ENCODE data around the gene MACC1. TPM values are rescaled to one million over a fixed set of nuclear protein-coding genes. Genes with fewer than 3 reads are reported as not detected.

The MACC1 gene
- total and polyA plus RNA-seq, 10 of the 15 experiments (the other 5 are each of a cell fraction or from before 2014, with no cell fraction given), result 6.0 to 61.1 (median 12.7) TPM

DNA sequence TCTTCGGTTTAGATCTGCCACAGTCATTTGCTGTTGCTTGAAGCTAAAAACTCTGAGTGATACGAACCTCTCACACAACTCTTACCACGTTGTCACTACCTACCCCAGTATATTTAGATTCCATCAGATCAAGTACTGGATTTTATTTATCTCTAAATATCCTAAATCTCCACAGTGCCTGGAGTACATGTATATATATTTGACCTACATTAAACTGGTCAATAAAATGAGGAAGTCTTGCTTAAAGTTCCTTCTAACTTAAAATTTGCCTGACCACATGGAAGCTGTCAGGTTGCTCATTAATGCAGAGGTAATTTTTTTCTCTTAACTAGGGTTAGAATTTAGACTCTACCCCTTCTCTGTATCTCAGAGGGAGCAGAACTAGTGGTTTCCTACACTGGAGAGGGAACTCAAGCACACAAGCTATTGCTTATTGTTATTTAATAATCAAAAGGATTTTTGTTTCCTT is 3.1 kb upstream of the MACC1 start (continued):
- TF ChIP-seq EED (IDR thresholded peaks at IDR 0.05; ENCODE audit: low read depth) (no peak), SMARCA5 (IDR thresholded peaks at IDR 0.05) (peak; percentile 13), EZH2 (IDR thresholded peaks at IDR 0.05; ENCODE audit: borderline replicate concordance, control insufficient read depth, low read depth, low read length) (0 out of 2 replicates have a peak, but pooled peaks have one; percentile 32), PML (IDR thresholded peaks at IDR 0.05; ENCODE audit: low read length) (peak; percentile 72; the same call in 1 of the 2 replicates), FOXM1 (IDR thresholded peaks at IDR 0.05; ENCODE audit: low read depth, low read length) (no peak), NFYB (IDR thresholded peaks at IDR 0.05; ENCODE audit: insufficient read depth, low read depth, low read length) (0 out of 2 replicates have a peak, but pooled peaks have one; percentile 6), ZNF24 (IDR thresholded peaks at IDR 0.05) (0 out of 2 replicates have a peak, but pooled peaks have one; percentile 36), SMAD5 (IDR thresholded peaks at IDR 0.05; ENCODE audit: low read depth) (peak; percentile 71; the same call in 1 of the 2 replicates), SMAD1 (IDR thresholded peaks at IDR 0.05; ENCODE audit: low read depth, partially characterized antibody) (peak; percentile 88), HCFC1 (IDR thresholded peaks at IDR 0.05; ENCODE audit: low read length) (no peak), ZNF217 (IDR thresholded peaks at IDR 0.05) (0 out of 2 replicates have a peak, but pooled peaks have one; percentile 22), ZNF384 (IDR thresholded peaks at IDR 0.05; ENCODE audit: borderline replicate concordance, low read depth, low read length) (peak; percentile 62), NR2F1 (conservative IDR thresholded peaks at IDR 0.05) (no peak; the same call in 1 of the 2 replicates), RAD51 (IDR thresholded peaks at IDR 0.05) (no peak), CHD4 (IDR thresholded peaks at IDR 0.05) (no peak), CHD1 (IDR thresholded peaks at IDR 0.05; ENCODE audit: low read depth, low read length) (no peak), RBBP5 (conservative IDR thresholded peaks at IDR 0.05) (peak; percentile 56; the same call in 1 of the 2 replicates), FOXK2 (IDR thresholded peaks at IDR 0.05) (no peak)
- TF ChIP-seq, protein P1, sequence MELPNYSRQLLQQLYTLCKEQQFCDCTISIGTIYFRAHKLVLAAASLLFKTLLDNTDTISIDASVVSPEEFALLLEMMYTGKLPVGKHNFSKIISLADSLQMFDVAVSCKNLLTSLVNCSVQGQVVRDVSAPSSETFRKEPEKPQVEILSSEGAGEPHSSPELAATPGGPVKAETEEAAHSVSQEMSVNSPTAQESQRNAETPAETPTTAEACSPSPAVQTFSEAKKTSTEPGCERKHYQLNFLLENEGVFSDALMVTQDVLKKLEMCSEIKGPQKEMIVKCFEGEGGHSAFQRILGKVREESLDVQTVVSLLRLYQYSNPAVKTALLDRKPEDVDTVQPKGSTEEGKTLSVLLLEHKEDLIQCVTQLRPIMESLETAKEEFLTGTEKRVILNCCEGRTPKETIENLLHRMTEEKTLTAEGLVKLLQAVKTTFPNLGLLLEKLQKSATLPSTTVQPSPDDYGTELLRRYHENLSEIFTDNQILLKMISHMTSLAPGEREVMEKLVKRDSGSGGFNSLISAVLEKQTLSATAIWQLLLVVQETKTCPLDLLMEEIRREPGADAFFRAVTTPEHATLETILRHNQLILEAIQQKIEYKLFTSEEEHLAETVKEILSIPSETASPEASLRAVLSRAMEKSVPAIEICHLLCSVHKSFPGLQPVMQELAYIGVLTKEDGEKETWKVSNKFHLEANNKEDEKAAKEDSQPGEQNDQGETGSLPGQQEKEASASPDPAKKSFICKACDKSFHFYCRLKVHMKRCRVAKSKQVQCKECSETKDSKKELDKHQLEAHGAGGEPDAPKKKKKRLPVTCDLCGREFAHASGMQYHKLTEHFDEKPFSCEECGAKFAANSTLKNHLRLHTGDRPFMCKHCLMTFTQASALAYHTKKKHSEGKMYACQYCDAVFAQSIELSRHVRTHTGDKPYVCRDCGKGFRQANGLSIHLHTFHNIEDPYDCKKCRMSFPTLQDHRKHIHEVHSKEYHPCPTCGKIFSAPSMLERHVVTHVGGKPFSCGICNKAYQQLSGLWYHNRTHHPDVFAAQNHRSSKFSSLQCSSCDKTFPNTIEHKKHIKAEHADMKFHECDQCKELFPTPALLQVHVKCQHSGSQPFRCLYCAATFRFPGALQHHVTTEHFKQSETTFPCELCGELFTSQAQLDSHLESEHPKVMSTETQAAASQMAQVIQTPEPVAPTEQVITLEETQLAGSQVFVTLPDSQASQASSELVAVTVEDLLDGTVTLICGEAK (IDR thresholded peaks at IDR 0.05; ENCODE audit: borderline replicate concordance), result peak; percentile 42; the same call in 1 of the 2 replicates
- TF ChIP-seq, protein P2, sequence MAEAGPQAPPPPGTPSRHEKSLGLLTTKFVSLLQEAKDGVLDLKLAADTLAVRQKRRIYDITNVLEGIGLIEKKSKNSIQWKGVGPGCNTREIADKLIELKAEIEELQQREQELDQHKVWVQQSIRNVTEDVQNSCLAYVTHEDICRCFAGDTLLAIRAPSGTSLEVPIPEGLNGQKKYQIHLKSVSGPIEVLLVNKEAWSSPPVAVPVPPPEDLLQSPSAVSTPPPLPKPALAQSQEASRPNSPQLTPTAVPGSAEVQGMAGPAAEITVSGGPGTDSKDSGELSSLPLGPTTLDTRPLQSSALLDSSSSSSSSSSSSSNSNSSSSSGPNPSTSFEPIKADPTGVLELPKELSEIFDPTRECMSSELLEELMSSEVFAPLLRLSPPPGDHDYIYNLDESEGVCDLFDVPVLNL (IDR thresholded peaks at IDR 0.05; ENCODE audit: low read depth, low read length), result no peak
- TF ChIP-seq, protein P3, sequence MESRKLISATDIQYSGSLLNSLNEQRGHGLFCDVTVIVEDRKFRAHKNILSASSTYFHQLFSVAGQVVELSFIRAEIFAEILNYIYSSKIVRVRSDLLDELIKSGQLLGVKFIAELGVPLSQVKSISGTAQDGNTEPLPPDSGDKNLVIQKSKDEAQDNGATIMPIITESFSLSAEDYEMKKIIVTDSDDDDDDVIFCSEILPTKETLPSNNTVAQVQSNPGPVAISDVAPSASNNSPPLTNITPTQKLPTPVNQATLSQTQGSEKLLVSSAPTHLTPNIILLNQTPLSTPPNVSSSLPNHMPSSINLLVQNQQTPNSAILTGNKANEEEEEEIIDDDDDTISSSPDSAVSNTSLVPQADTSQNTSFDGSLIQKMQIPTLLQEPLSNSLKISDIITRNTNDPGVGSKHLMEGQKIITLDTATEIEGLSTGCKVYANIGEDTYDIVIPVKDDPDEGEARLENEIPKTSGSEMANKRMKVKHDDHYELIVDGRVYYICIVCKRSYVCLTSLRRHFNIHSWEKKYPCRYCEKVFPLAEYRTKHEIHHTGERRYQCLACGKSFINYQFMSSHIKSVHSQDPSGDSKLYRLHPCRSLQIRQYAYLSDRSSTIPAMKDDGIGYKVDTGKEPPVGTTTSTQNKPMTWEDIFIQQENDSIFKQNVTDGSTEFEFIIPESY (IDR thresholded peaks at IDR 0.05), result no peak
- TF ChIP-seq, protein P4, sequence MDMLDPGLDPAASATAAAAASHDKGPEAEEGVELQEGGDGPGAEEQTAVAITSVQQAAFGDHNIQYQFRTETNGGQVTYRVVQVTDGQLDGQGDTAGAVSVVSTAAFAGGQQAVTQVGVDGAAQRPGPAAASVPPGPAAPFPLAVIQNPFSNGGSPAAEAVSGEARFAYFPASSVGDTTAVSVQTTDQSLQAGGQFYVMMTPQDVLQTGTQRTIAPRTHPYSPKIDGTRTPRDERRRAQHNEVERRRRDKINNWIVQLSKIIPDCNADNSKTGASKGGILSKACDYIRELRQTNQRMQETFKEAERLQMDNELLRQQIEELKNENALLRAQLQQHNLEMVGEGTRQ (IDR thresholded peaks at IDR 0.05; ENCODE audit: borderline replicate concordance, low read depth, low read length), result no peak
- TF ChIP-seq, protein P5, sequence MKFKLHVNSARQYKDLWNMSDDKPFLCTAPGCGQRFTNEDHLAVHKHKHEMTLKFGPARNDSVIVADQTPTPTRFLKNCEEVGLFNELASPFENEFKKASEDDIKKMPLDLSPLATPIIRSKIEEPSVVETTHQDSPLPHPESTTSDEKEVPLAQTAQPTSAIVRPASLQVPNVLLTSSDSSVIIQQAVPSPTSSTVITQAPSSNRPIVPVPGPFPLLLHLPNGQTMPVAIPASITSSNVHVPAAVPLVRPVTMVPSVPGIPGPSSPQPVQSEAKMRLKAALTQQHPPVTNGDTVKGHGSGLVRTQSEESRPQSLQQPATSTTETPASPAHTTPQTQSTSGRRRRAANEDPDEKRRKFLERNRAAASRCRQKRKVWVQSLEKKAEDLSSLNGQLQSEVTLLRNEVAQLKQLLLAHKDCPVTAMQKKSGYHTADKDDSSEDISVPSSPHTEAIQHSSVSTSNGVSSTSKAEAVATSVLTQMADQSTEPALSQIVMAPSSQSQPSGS (IDR thresholded peaks at IDR 0.05; ENCODE audit: low read length), result no peak

All from GM12878 (cell line).